8988T (cell line): ENCODE data around the gene UNC13A.
A peak's percentile ranks its signal among the peaks of the same experiment; 100 is the strongest.

Experiments used
- DNase-seq: peaks from one replicate; pipeline ENCODE4 v3.0.0; 2011

The UNC13A gene

DNA sequence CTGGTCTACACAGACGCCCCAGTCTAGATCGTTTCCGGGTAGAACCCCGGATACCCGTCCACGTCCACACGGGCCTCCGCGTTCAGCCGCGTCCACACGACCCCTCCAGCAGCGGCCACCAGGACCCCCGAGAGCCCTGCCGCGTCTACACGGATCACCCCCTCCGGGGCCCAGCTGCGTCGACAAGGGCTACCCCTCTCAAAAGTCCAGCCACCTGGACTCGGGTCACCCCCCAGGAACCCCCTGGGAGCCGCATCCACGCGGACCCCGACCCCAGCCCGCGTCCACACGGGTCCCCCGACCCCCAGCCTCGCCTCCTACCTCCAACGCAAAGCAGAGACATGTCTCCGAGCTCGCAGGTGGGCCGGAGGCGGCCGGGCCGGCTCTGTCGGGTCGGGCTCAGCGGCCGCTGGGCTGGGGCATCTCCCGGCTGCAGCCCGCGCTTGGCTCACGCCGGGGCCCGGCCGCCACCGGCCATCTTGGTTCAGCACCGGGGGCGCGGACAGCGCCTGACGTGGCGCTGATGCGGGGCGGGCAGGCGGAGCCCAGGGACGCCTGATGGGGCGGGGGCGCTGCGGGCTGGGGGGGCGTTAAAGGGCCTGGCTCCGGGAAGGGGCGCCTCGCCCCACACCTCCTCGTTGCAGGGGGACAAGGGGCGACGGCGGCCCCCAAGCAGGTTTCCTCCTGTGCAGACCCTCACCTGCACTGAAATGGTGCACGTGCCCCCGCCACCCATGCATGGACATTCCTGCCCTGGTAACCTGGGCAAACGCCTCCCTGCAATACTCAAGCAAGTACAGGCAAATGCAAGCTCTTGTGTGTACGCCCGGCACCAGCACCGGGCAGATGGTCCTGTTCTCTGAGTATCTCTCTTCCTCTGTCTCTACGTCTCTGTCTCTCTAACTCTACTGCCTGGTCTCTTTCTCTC is at the start of gene UNC13A:
UNC13A (minus strand) TSS at position 498 of the 928 bp plus-strand sequence; CDS start at position 343, 155 bp downstream.
- peak; percentile 83 for DNase-seq

- no peak for DNase-seq
These were observed 49.6 kb upstream of the UNC13A start for GRCh38 chr19:17737690-17738153.

DNA sequence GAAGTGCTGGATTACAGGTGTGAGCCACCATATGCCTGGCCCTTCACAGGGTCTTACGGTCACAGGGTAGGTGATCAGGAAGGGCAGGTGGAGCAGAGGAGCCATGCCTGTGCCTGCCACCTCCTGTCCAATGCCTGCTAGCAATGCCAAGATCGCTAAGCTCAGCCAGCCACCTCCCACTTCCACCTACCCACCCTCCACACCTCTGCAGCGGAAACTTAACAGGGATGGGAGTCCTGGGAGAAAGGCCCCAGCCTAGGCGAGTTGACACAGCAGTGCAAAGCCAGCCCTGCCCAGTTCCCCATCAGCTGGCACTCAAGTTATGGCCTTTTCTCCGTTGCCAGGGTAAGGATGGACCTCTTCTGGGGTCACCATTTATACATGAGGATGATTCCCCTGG is 47.3 kb upstream of the UNC13A start:
- no peak for DNase-seq

- no peak for DNase-seq
These were observed 46.0 kb upstream of the UNC13A start for GRCh38 chr19:17734146-17734545.

DNA sequence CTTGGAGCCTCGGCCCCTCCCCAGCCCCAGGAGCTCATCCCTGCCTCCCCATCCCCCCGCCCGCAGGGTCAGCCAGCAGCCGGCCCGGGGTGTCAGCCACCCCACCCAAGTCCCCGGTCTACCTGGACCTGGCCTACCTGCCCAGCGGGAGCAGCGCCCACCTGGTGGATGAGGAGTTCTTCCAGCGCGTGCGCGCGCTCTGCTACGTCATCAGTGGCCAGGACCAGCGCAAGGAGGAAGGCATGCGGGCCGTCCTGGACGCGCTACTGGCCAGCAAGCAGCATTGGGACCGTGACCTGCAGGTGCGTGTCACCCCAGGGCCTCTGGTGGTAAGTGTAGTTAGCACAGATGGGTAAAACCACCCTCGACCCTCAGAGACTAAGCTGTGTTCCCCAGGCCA is 45.0 kb upstream of the UNC13A start:
- no peak for DNase-seq

DNA sequence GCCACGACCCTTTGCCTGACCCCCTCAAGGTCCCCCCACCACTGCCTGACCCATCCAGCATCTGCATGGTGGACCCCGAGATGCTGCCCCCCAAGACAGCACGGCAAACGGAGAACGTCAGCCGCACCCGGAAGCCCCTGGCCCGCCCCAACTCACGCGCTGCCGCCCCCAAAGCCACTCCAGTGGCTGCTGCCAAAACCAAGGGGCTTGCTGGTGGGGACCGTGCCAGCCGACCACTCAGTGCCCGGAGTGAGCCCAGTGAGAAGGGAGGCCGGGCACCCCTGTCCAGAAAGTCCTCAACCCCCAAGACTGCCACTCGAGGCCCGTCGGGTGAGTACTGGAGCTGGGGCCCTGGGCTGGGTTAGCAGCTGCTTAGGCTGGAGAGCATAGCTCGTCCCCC is 39.7 kb upstream of the UNC13A start:
- no peak for DNase-seq

DNA sequence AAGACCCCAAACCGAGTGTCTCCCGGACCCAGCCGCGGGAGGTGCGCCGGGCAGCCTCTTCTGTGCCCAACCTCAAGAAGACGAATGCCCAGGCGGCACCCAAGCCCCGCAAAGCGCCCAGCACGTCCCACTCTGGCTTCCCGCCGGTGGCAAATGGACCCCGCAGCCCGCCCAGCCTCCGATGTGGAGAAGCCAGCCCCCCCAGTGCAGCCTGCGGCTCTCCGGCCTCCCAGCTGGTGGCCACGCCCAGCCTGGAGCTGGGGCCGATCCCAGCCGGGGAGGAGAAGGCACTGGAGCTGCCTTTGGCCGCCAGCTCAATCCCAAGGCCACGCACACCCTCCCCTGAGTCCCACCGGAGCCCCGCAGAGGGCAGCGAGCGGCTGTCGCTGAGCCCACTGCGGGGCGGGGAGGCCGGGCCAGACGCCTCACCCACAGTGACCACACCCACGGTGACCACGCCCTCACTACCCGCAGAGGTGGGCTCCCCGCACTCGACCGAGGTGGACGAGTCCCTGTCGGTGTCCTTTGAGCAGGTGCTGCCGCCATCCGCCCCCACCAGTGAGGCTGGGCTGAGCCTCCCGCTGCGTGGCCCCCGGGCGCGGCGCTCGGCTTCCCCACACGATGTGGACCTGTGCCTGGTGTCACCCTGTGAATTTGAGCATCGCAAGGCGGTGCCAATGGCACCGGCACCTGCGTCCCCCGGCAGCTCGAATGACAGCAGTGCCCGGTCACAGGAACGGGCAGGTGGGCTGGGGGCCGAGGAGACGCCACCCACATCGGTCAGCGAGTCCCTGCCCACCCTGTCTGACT is 39.0 kb upstream of the UNC13A start:
- no peak for DNase-seq

DNA sequence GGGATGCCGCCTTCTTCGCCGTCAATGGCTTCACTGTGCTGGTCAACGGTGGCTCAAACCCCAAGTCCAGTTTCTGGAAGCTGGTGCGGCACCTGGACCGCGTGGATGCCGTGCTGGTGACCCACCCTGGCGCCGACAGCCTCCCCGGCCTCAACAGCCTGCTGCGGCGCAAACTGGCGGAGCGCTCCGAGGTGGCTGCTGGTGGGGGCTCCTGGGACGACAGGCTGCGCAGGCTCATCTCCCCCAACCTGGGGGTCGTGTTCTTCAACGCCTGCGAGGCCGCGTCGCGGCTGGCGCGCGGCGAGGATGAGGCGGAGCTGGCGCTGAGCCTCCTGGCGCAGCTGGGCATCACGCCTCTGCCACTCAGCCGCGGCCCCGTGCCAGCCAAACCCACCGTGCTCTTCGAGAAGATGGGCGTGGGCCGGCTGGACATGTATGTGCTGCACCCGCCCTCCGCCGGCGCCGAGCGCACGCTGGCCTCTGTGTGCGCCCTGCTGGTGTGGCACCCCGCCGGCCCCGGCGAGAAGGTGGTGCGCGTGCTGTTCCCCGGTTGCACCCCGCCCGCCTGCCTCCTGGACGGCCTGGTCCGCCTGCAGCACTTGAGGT is 38.1 kb upstream of the UNC13A start:
- no peak for DNase-seq

- DNase-seq, result peak; percentile 68
These were observed 37.4 kb upstream of the UNC13A start for GRCh38 chr19:17725422-17726078.

DNA sequence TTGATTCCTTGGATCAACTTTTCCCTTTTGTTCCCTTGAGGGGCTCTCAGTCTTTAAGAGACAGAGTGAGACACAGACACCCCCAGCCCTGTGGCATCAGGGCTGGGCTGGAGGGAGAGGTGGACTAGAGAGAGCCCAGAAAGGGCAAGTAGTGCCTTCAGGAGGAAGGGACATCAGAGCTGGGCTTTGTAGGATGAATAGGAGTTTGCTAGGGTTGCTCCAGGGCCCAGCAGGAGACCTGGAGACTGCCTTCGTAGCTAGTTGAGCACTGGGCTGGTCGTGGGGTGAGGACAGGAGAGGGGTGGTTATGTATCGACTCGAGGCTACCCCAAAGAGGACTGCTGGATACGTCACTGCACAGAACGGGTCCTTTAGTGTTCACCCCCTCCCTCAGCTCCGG is 36.5 kb upstream of the UNC13A start:
- DNase-seq, result no peak

- no peak for DNase-seq
These were observed 34.6 kb upstream of the UNC13A start for GRCh38 chr19:17722655-17723240.

DNA sequence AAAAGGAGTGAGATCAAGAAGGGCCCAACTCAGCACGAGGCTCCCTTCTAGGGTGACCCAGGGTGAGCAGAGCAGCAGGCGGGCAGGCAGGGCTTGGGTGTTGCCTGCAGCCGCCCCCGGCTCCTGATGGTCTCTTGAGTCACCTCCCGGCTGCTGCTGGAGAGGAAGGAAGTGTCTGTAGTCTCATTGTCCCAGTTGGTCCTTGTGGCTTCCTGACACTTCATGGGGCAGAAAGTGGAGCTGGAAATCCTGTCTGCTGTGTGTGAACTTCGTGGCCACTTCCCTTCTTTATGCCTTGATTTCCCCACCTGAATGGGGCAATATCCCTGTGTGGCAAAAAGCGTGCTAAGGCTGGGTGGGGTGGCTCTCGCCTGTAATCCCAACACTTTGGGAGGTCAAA is 33.7 kb upstream of the UNC13A start:
- peak; percentile 94 for DNase-seq

- no peak for DNase-seq
These were observed 33.0 kb upstream of the UNC13A start for GRCh38 chr19:17721111-17721628.

GRCh38 chr19:17720440-17720839 is 32.3 kb upstream of the UNC13A start:
- no peak for DNase-seq

GRCh38 chr19:17719730-17720400 is 31.7 kb upstream of the UNC13A start:
- DNase-seq, result no peak

DNA sequence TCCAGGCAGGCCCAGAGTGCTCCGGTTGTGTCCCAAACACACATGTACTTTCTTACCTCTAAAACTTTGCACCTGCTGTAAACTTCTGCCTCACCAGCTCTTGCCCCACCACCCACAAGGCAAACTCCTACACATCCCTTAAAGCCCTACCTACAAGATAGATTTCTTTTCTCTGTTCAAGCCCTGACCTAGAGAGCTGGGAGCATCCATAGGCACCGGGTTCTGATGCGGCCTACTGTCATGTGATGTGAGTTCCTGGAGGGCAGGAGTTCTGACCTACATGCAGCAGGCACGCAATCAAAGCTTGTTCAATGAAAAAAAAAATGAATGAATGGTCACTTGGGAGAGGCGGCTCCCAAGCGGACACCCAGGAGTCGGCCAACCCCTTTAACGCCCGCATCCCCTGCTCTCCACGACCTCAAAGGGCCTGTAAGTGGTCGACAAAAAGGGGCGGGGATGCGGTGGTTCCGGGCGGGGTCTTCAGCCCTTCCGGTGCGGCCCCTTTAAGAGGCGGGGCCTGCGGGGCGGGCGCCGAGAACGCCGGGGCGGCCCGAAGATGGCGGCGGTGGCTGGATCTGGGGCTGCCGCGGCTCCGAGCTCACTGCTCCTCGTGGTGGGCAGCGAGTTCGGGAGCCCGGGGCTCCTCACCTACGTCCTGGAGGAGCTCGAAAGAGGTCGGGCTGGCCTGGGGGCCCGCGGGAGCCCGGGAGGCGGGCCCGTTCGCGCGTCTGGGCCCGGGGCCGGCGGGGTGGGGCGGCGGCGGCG is 31.0 kb upstream of the UNC13A start, which contains the start of gene MAP1S:
MAP1S (plus strand) TSS at position 534 of the 765 bp plus-strand sequence; CDS start at position 557, 23 bp downstream.
- peak; percentile 96 for DNase-seq

GRCh38 chr19:17718550-17718946 is 30.4 kb upstream of the UNC13A start:
- DNase-seq, result no peak

DNA sequence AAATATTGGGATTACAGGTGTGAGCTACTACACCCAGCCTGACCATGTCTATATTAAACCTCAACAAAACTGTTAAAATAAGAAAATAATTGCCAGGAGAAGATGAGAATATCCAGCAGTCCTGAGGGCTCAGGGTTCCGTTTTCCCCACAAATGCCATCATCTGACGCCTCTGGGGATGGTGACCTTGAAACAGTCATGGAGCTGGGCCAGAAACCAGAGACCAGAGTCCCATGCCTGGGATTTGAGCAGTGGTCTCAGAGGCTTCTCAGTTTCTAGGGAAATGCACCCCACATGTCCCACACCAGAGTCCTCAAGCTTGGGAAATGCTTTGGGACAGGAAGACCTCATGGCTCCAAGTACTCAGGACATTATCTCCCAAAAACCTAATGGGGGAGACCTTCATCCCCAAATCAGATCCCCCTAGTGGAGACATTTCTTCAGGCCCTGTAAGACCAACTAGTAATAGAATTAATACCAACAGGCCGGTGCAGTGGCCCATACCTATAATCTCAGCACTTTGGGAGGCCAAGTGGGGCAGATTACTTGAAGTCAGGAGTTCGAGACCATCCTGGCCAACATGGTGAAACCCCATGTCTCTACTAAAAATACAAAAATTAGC is 28.3 kb upstream of the UNC13A start:
- DNase-seq, result no peak

DNA sequence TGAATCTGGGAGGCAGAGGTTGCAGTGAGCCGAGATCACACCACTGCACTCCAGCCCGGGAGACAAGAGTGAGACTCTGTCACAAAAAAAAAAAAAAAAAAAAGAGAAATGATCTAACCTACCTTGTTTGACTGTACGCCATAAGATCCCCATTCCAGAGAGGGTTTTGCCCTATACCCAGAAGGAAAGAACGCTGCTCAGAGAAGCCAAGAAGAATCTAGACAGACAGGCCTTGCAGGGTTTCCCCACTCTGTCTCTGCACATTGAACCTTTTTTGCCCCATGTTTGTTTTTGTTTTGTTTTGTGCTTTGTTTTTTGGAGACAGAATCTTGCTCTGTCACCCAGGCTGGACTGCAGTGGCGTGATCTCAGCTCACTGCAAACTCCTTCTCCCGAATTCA is 23.7 kb upstream of the UNC13A start:
- DNase-seq, result no peak

- no peak for DNase-seq
These were observed 18.6 kb upstream of the UNC13A start for GRCh38 chr19:17706750-17707181.
